ENCODE results near the gene STK24. TPM values are rescaled to one million over a fixed set of nuclear protein-coding genes. Genes with fewer than 3 reads are reported as not detected.

STK24 gene
- total RNA-seq, 1 donor from 2014 or later: 121 TPM

DNA sequence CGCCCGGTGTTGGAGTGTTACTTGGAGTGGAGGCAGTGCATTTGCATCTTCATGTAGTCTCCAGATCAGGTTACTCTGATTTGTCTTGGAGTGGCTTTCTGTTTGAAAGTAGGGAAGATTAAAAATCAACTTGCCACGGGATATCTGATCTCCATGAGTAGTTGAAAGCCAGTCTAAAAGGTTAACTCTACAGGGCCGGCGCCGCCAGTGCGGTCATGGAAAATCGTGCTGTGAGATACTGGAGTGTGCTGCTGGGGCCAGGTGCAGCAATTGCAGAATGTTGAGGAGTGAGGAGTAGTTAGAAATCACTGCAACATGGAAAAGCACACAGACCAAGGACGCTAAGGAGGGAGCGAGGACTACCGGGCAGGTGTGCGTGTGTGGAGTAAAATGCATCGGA, 175.0 kb downstream of the STK24 start:
- TF ChIP-seq, protein P1, sequence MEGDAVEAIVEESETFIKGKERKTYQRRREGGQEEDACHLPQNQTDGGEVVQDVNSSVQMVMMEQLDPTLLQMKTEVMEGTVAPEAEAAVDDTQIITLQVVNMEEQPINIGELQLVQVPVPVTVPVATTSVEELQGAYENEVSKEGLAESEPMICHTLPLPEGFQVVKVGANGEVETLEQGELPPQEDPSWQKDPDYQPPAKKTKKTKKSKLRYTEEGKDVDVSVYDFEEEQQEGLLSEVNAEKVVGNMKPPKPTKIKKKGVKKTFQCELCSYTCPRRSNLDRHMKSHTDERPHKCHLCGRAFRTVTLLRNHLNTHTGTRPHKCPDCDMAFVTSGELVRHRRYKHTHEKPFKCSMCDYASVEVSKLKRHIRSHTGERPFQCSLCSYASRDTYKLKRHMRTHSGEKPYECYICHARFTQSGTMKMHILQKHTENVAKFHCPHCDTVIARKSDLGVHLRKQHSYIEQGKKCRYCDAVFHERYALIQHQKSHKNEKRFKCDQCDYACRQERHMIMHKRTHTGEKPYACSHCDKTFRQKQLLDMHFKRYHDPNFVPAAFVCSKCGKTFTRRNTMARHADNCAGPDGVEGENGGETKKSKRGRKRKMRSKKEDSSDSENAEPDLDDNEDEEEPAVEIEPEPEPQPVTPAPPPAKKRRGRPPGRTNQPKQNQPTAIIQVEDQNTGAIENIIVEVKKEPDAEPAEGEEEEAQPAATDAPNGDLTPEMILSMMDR (conservative IDR thresholded peaks at IDR 0.05): no peak
- Mint-ChIP-seq H3K36me3 (peaks cover 42% of the 10 kb centered on the region), H3K27me3 (no peaks in the 10 kb centered on the region), H3K4me1 (ENCODE audit: unreplicated experiment) (peaks cover 52% of the 10 kb centered on the region), H3K27ac (peak overlapping the region; percentile 19), H3K9me3 (no peaks in the 10 kb centered on the region), H3K4me3 (no peak overlapping the region)
- DNase-seq (ENCODE audit: extremely low spot score, unreplicated experiment): no peak

GRCh38 chr13:98399756-98400155, 177.2 kb downstream of the STK24 start:
- H3K27ac Mint-ChIP-seq: no peak overlapping the region
- H3K9me3 Mint-ChIP-seq: no peaks in the 10 kb centered on the region
- H3K4me1 Mint-ChIP-seq (ENCODE audit: unreplicated experiment): peaks cover 33% of the 10 kb centered on the region
- TF ChIP-seq, protein P1 (conservative IDR thresholded peaks at IDR 0.05): no peak
- no peaks in the 10 kb centered on the region for H3K27me3 Mint-ChIP-seq
- no peak overlapping the region for H3K4me3 Mint-ChIP-seq
- DNase-seq (ENCODE audit: extremely low spot score, unreplicated experiment): no peak
- peaks cover 49% of the 10 kb centered on the region for H3K36me3 Mint-ChIP-seq

DNA sequence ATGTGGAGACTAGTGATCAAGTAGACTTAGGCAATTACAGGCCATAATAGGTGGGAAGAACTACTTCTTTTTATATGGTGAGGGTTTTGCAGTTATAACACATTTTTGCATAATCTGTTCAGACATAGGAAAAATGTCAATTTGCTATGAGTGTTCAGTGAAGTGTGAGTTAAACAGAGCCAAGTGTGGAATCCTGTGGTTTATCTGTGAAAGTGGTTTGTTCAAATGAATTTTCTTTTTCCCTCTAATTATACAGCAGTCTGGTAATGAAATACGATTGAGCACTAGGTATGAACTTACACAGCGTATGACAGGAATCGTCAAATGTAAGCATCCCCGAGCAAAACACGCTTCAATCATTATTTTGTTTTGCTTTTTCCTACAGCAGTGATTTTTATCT, 178.3 kb downstream of the STK24 start:
- no peaks in the 10 kb centered on the region for H3K27me3 Mint-ChIP-seq
- peaks cover 43% of the 10 kb centered on the region for H3K36me3 Mint-ChIP-seq
- no peak overlapping the region for H3K4me3 Mint-ChIP-seq
- TF ChIP-seq, protein P1 (conservative IDR thresholded peaks at IDR 0.05): no peak
- no peak for DNase-seq (ENCODE audit: extremely low spot score, unreplicated experiment)
- H3K4me1 Mint-ChIP-seq (ENCODE audit: unreplicated experiment): peaks cover 29% of the 10 kb centered on the region
- H3K27ac Mint-ChIP-seq: no peak overlapping the region
- H3K9me3 Mint-ChIP-seq: no peaks in the 10 kb centered on the region

DNA sequence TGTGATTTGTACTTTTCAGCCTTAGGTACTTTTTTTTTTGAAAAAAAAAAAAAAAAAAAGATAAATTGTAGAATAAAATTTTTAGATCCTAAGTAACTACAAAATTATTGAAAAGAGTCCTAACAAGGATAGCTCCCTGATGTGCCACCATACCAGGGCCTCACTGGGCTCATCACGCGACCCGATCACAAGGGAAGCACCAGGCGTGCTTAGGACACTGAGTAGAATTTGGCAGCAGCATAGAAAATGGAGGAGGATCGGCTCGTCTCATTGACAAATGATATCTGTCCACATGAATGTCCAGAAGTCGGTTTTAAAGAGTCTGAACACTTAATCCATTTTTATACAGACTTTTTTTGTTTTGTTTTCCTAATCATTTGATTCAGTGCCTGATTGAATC, 179.0 kb downstream of the STK24 start:
- Mint-ChIP-seq H3K36me3 (peaks cover 41% of the 10 kb centered on the region), H3K4me1 (ENCODE audit: unreplicated experiment) (peaks cover 29% of the 10 kb centered on the region), H3K27ac (no peak overlapping the region), H3K4me3 (no peak overlapping the region), H3K27me3 (no peaks in the 10 kb centered on the region), H3K9me3 (no peaks in the 10 kb centered on the region)
- TF ChIP-seq, protein P1 (conservative IDR thresholded peaks at IDR 0.05): no peak
- no peak for DNase-seq (ENCODE audit: extremely low spot score, unreplicated experiment)

DNA sequence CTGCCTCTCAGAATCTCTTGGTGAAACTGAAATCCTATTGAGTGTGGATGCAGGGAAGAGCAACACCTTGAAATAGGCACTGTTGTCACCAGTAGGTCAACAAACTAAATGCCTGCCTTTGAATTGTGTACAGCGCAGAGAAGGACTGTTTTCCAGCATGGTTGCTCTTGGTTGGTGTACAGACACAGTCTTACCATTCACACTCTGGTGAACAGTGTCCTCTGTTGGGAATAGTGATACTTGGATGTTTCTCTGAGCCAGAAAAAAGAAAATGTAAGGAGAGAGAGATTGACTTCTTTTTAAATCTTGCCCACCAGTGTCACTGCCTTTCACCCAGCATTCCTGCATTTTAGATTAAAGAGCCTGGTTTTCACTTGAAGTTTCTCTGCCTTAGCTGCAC, 179.7 kb downstream of the STK24 start:
- no peak overlapping the region for H3K4me3 Mint-ChIP-seq
- TF ChIP-seq, protein P1 (conservative IDR thresholded peaks at IDR 0.05): no peak
- peaks cover 27% of the 10 kb centered on the region for H3K4me1 Mint-ChIP-seq (ENCODE audit: unreplicated experiment)
- H3K9me3 Mint-ChIP-seq: no peaks in the 10 kb centered on the region
- H3K27me3 Mint-ChIP-seq: no peaks in the 10 kb centered on the region
- H3K36me3 Mint-ChIP-seq: peaks cover 45% of the 10 kb centered on the region
- no peak for DNase-seq (ENCODE audit: extremely low spot score, unreplicated experiment)
- H3K27ac Mint-ChIP-seq: peak overlapping the region; percentile 42
